Motor neuron (in vitro differentiated cells): ENCODE results near the gene TMC1. TPM values are rescaled to one million over a fixed set of nuclear protein-coding genes. Genes with fewer than 3 reads are reported as not detected.

Source experiments
- ATAC-seq, 8 experiments: fragments of 200-7000 bp; cut with Tn5 transposase; replicated peaks in 6 of 8; 2 replicates each; pipeline ENCODE4 v1.8.0; 2021; ENCODE audit warnings: mild to moderate bottlenecking in 8 of 8, moderate library complexity in 8 of 8
- H3K27ac ChIP-seq, 2 donors: fragments of 250-450 bp; sonication (Bioruptor Pico); 2 replicates each; pipeline ENCODE4 v1.9.0; 2021; ENCODE audit warnings: antibody characterized with exemption in 2 of 2, mild to moderate bottlenecking in 2 of 2, moderate library complexity in 1 of 2
- H3K4me1 ChIP-seq, 2 donors: fragments of 250-450 bp; sonication (Bioruptor Pico); replicated peaks in 1 of 2; 2 replicates each; pipeline ENCODE4 v1.6.1; 2021; ENCODE audit warnings: antibody characterized with exemption in 2 of 2, mild to moderate bottlenecking in 2 of 2, moderate library complexity in 1 of 2
- H3K4me3 ChIP-seq, 5 donors: fragments of 250-450 bp; sonication (Bioruptor Pico); 2 replicates each; pipeline ENCODE4 v1.9.0; 2021; ENCODE audit warnings: antibody characterized with exemption in 5 of 5, mild to moderate bottlenecking in 5 of 5, moderate library complexity in 4 of 5
- WGBS, 10 experiments: fragments of 450-650 bp; shearing (Covaris generic); methylation state at CpG; one replicate each; pipeline ENCODE4 v1.0.0; 2022; 5-methylcytosine and 5-hydroxymethylcytosine counted together
- in situ Hi-C, 9 experiments: fragments of 400-800 bp; cut with MboI; loops; one replicate each; pipeline ENCODE4 v1.15.0; 2021; ENCODE audit warnings: low sequenced_read_pairs in 9 of 9, low pct_unique_long_range_greater_than_20kb in 2 of 9; ENCODE audit not compliant: unreplicated experiment in 9 of 9
- total RNA-seq, 8 experiments: library from RNA; unstranded; fragments of 300-600 nt; gene quantifications; 2 replicates each; pipeline versions ENCODE4 v1.2.3 to v1.2.4, GENCODE V29; 2022

The TMC1 gene
- total RNA-seq, 8 experiments from 2014 or later: 0.18 to 7.6 (median 0.85) TPM

DNA sequence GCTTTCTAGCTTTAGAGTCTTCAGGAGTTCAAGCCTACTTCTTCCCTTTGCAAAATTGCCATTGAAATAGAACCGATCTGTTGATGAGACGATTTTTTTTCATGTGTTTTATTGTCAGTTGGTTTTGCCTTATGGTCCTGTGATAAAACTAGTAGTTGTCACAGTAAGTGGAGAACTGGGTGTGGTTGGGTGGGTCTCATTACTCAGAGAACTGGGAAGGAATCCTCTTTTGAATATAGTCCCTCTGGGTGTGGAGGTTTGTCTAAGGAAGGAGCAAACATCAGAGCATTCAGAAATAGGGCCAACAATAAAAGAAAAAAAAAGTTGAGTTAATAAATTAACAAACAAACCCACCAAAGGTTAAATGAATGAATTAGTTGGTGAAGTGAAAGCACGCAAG lies 362.5 kb downstream of the TMC1 start:
- in situ Hi-C loops: no loop called here
- no peaks in the 10 kb centered on the region for H3K4me1 ChIP-seq
- 12 to 95% (median 78%) methylated on average over 2 to 3 of the region's 3 CpGs for WGBS, 10 experiments
- ATAC-seq: peak in 2 of 8 experiments; percentile 72 to 78
- no peak overlapping the region for H3K27ac ChIP-seq
- no peak overlapping the region for H3K4me3 ChIP-seq

DNA sequence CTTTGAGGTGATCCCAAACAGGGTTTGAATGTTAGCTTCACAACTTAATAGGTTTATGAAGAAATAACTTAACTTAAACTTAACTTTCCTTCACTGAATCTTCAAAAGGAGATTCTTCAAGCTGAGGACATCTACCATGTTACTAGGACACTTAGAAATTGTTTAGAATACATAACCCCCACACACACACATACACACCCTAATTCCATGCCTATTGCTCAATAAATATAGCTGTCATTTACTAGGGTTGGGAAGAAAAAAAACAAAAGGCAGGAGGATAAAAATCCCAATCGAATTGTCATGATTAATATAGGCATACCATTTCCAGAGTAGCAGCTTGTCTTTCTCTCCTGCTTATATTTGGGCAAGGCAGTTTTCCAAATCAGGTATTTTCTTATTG lies 363.1 kb downstream of the TMC1 start:
- 17 to 83% (median 47%) methylated on average over 1 of the region's 1 CpG; no CpG with 5 or more reads in 4 of the 10 experiments for WGBS, 10 experiments
- Histone ChIP-seq H3K4me1 (no peaks in the 10 kb centered on the region), H3K4me3 (no peak overlapping the region), H3K27ac (no peak overlapping the region)
- in situ Hi-C loops: no loop called here
- peak in 2 of 8 experiments; percentile 19 to 51 for ATAC-seq

Other genes with a start within 250 kb of the TMC1 start
- gene ZFAND5, start 156.4 kb upstream of the TMC1 start, total RNA-seq: 100 to 1,000 TPM in 6 of 8 experiments, 10 to 100 TPM in 2; 84.5 to 425 (median 137) TPM